ENCODE measurements around the gene SMNDC1. TPM values are rescaled to one million over a fixed set of nuclear protein-coding genes. Genes with fewer than 3 reads are reported as not detected.
A peak's percentile ranks its signal among the peaks of the same experiment; 100 is the strongest.

Gene SMNDC1
- total and polyA plus RNA-seq, 4 donors = 14.2 to 35.5 (median 22.5) TPM

DNA sequence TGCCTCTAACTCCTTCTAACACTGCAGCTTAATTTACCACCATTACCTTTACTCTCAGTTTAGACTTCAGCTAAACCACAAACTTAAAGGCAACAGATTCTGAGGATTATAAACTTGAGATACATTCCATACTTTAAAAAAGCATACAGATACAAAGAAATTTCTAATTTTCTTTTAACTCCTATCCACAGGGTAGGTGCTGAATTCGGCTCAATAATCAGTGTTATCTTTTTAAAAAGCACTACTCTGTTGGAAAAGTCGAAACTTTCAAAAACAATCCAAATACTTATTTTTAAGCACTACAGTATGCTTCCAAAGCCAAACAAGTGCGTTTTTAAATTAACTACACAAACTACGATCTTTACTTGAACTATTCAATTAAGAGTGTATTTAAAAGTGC, 1.0 kb downstream of the SMNDC1 start:
- Histone ChIP-seq H3K27ac (ENCODE audit: low read depth, low read length) (no peak overlapping the region), H3K36me3 (ENCODE audit: control insufficient read depth, insufficient read depth, low read length) (peaks cover 4% of the 10 kb centered on the region), H3K27me3 (ENCODE audit: control insufficient read depth, insufficient read depth, low read length) (no peaks in the 10 kb centered on the region), H3K9me3 (ENCODE audit: control insufficient read depth, insufficient read depth, low read length) (no peaks in the 10 kb centered on the region), H3K4me1 (ENCODE audit: control insufficient read depth, insufficient read depth, low read length) (peaks cover 5% of the 10 kb centered on the region), H3K4me3 (ENCODE audit: low read depth, low read length) (peak overlapping the region; percentile 74)
- DNase-seq (ENCODE audit: low read depth in 4 of 6, low spot score in 6 of 6) = no peak
- 38% methylated on average over 1 of the region's 4 CpGs for WGBS (ENCODE audit: insufficient coverage)

DNA sequence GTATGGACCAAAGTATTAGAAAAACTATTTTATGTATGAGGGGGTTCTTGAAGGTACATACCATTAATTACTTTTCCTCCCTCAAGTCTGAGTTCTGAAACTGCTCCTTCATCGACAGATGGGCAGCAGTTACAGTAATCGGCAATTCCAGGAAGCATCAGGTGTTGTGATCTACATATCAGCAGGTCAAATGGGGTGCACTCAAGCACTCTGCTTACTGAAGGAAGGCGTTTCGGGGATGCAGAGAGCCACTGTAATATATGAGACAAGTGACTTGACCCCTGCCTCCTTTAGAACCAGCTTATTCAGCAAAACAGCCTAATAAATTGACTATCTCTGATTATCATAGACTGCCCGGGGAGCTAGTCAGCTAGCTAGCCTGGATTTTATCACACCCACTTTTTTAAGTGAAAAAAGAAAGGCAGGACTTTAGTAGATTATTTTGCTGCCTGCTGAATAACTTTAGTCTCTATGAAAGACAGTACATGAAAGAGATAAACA, 4.2 kb downstream of the SMNDC1 start:
- no peaks in the 10 kb centered on the region for H3K4me1 ChIP-seq (ENCODE audit: control insufficient read depth, insufficient read depth, low read length)
- H3K4me3 ChIP-seq (ENCODE audit: low read depth, low read length) = no peak overlapping the region
- no peaks in the 10 kb centered on the region for H3K9me3 ChIP-seq (ENCODE audit: control insufficient read depth, insufficient read depth, low read length)
- H3K27ac ChIP-seq (ENCODE audit: low read depth, low read length) = no peak overlapping the region
- DNase-seq (ENCODE audit: low read depth in 4 of 6, low spot score in 6 of 6) = no peak
- 92% methylated on average over 2 of the region's 5 CpGs for WGBS (ENCODE audit: insufficient coverage)
- peaks cover 9% of the 10 kb centered on the region for H3K36me3 ChIP-seq (ENCODE audit: control insufficient read depth, insufficient read depth, low read length)
- no peaks in the 10 kb centered on the region for H3K27me3 ChIP-seq (ENCODE audit: control insufficient read depth, insufficient read depth, low read length)

DNA sequence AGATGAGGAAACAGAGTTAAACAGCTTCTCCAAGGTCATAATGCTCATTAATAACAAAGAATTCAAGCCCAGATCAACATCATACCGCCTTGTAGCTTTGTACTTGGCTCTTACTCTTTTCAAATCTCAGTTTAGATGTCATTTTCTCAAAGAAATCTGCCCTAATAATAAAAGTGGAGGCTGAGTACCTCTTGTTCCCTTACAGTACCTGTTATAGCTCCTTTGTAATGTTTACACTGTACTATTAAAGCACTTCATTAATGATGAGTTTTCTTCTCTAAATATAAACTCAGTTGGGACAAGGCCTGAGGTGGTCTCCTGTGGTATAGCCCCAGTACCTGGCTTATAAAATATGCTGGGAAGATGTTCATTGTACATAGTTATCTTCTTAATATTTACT, 7.8 kb downstream of the SMNDC1 start:
- Histone ChIP-seq H3K4me1 (ENCODE audit: control insufficient read depth, insufficient read depth, low read length) (no peaks in the 10 kb centered on the region), H3K27me3 (ENCODE audit: control insufficient read depth, insufficient read depth, low read length) (no peaks in the 10 kb centered on the region), H3K27ac (ENCODE audit: low read depth, low read length) (no peak overlapping the region), H3K9me3 (ENCODE audit: control insufficient read depth, insufficient read depth, low read length) (no peaks in the 10 kb centered on the region), H3K36me3 (ENCODE audit: control insufficient read depth, insufficient read depth, low read length) (peaks cover 8% of the 10 kb centered on the region), H3K4me3 (ENCODE audit: low read depth, low read length) (no peak overlapping the region)
- WGBS (ENCODE audit: insufficient coverage) = no CpG with 5 or more reads among the region's 1 CpG
- no peak for DNase-seq (ENCODE audit: low read depth in 4 of 6, low spot score in 6 of 6)

DNA sequence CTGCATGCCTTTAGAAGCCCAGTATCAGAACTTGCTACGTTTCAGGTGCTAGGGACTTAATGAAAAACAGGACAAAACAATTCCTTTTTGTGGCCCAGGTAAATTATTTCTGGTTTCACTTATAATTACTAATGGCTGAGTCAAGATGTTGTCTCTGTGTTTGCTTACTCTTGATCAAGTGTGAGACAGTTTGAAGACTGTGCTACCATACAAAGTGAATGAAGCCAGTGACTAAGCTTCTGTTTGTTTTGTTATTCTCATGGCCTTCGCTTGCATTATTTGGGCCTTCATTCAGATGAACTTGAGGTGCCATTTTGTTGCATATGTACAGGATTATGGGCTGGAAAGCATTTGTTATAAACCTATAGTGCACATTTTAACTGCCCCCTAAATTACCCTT, 17.9 kb downstream of the SMNDC1 start:
- H3K36me3 ChIP-seq (ENCODE audit: control insufficient read depth, insufficient read depth, low read length) = peaks cover 10% of the 10 kb centered on the region
- DNase-seq (ENCODE audit: low read depth in 4 of 6, low spot score in 6 of 6) = no peak
- no peaks in the 10 kb centered on the region for H3K4me1 ChIP-seq (ENCODE audit: control insufficient read depth, insufficient read depth, low read length)
- H3K4me3 ChIP-seq (ENCODE audit: low read depth, low read length) = no peak overlapping the region
- no peak overlapping the region for H3K27ac ChIP-seq (ENCODE audit: low read depth, low read length)
- no CpG with 5 or more reads among the region's 2 CpGs for WGBS (ENCODE audit: insufficient coverage)
- no peaks in the 10 kb centered on the region for H3K9me3 ChIP-seq (ENCODE audit: control insufficient read depth, insufficient read depth, low read length)
- H3K27me3 ChIP-seq (ENCODE audit: control insufficient read depth, insufficient read depth, low read length) = no peaks in the 10 kb centered on the region

DNA sequence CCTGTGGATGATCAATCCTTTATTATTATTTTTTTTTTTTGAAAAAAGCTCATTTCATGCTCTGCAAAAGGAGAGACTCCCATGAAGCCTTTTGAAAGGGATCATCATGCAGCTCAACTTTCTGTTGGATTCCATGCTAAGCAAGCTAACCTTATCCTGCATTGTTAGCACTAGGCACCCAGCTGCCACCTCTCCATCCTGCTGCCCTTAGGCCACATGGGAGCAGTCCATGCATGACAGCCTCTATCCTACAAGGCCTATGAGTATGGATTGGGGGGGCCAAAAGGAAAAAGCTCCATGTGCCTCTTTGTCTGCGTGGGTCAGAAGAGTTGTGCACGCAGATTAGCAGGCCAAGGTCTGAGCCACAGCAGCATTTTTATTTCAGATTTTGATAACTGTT, 19.2 kb downstream of the SMNDC1 start:
- Histone ChIP-seq H3K36me3 (ENCODE audit: control insufficient read depth, insufficient read depth, low read length) (peaks cover 11% of the 10 kb centered on the region), H3K27me3 (ENCODE audit: control insufficient read depth, insufficient read depth, low read length) (no peaks in the 10 kb centered on the region), H3K4me1 (ENCODE audit: control insufficient read depth, insufficient read depth, low read length) (no peaks in the 10 kb centered on the region), H3K9me3 (ENCODE audit: control insufficient read depth, insufficient read depth, low read length) (no peaks in the 10 kb centered on the region), H3K4me3 (ENCODE audit: low read depth, low read length) (no peak overlapping the region), H3K27ac (ENCODE audit: low read depth, low read length) (no peak overlapping the region)
- WGBS (ENCODE audit: insufficient coverage) = 60% methylated on average over 1 of the region's 2 CpGs
- DNase-seq (ENCODE audit: low read depth in 4 of 6, low spot score in 6 of 6) = no peak

DNA sequence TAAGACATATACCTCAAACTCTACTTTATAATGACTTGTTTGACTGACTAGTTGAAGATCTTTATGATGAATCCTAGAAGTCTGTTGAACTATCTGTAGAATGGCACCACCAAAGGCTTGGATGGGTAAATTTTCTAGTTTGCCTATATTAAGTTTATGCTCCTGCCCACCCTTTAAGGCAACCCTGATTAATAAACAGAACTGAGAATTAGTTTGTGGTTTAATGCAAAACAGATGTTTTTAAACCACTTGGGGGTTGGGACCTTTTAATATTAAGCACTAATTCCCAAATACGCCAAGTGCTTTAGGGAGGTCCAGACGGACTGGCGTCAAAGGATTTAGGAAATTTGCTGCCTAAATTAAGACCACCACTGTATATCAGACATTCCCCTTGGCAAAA, 20.5 kb downstream of the SMNDC1 start:
- WGBS (ENCODE audit: insufficient coverage) = no CpG with 5 or more reads among the region's 3 CpGs
- Histone ChIP-seq H3K27ac (ENCODE audit: low read depth, low read length) (no peak overlapping the region), H3K36me3 (ENCODE audit: control insufficient read depth, insufficient read depth, low read length) (peaks cover 15% of the 10 kb centered on the region)

DNA sequence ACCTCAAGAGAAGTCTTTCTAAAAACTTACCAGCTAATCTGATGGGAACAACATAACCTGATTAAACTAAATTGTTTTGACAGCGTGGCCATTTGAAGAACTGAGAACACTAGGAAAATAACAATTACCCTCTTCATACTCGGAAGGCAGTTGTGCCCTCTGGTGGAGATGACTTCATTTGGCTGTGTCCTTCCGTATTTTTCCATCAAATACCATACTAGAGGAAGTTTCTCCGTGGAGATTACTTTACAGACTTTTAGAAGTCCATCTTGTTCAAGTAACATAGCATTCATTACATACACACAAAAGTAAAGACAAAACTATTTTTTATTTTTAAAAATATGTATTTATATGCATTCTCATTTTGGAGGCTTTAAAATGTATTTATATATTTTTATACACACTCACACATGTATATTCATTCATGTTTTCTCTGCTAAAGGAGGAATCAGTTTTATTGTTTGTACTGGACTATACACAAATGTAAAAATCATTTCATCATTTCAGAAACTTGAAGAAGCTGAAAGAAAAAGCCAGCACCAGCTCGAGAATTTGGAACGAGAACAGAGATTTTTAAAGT, 25.2 kb downstream of the SMNDC1 start:
- no peaks in the 10 kb centered on the region for H3K9me3 ChIP-seq (ENCODE audit: control insufficient read depth, insufficient read depth, low read length)

More for the DNA sequence above, 20.5 kb downstream of the SMNDC1 start:
- no peaks in the 10 kb centered on the region for H3K4me1 ChIP-seq (ENCODE audit: control insufficient read depth, insufficient read depth, low read length)
- H3K27me3 ChIP-seq (ENCODE audit: control insufficient read depth, insufficient read depth, low read length) = no peaks in the 10 kb centered on the region
- no peak for DNase-seq (ENCODE audit: low read depth in 4 of 6, low spot score in 6 of 6)
- H3K4me3 ChIP-seq (ENCODE audit: low read depth, low read length) = no peak overlapping the region
- H3K9me3 ChIP-seq (ENCODE audit: control insufficient read depth, insufficient read depth, low read length) = no peaks in the 10 kb centered on the region

DNA sequence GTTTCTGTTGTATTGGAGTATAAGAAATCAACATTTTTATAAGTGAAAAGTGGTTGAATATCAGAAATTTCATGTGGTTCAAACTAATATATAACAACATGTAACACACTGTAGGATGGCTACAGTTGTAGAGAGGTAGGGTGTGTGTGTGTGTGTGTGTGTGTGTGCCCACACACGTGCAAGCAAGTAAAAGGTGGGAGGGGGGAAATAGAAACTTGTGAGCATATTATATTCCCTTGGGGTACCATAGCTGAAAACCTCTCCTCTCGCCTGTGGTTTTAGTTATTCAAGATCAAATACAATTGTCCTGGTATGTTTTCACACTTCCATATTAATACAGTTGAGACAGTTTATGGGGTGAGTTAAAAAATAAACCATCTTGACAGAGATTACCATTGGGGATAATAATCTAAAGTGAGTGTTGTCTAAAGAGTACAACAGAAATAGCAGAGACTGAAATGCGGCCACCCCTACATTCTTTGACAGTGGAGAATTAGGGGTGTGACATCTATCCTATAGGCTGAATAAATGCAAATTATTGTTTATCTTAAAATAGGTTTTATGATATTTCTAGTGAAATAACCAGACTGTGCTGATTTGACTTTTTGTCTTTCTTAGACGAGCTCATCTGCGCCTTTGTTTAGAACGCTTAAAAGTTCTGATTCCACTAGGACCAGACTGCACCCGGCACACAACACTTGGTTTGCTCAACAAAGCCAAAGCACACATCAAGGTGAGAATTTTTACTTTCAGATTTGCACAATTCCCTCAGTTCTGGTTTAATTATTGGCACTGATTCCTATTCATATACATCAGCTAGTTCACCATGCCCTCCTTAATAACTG, 25.9 kb downstream of the SMNDC1 start:
- H3K9me3 ChIP-seq (ENCODE audit: control insufficient read depth, insufficient read depth, low read length) = no peaks in the 10 kb centered on the region
- no peaks in the 10 kb centered on the region for H3K27me3 ChIP-seq (ENCODE audit: control insufficient read depth, insufficient read depth, low read length)
- 70% methylated on average over 4 of the region's 7 CpGs for WGBS (ENCODE audit: insufficient coverage)
- no peak overlapping the region for H3K27ac ChIP-seq (ENCODE audit: low read depth, low read length)
- H3K36me3 ChIP-seq (ENCODE audit: control insufficient read depth, insufficient read depth, low read length) = peaks cover 7% of the 10 kb centered on the region
- H3K4me1 ChIP-seq (ENCODE audit: control insufficient read depth, insufficient read depth, low read length) = peaks cover 7% of the 10 kb centered on the region
- DNase-seq (ENCODE audit: low read depth in 4 of 6, low spot score in 6 of 6) = no peak
- H3K4me3 ChIP-seq (ENCODE audit: low read depth, low read length) = no peak overlapping the region

More for the DNA sequence above, 25.2 kb downstream of the SMNDC1 start:
- Histone ChIP-seq H3K4me3 (ENCODE audit: low read depth, low read length) (no peak overlapping the region), H3K36me3 (ENCODE audit: control insufficient read depth, insufficient read depth, low read length) (peaks cover 10% of the 10 kb centered on the region), H3K27ac (ENCODE audit: low read depth, low read length) (no peak overlapping the region), H3K4me1 (ENCODE audit: control insufficient read depth, insufficient read depth, low read length) (peaks cover 7% of the 10 kb centered on the region), H3K27me3 (ENCODE audit: control insufficient read depth, insufficient read depth, low read length) (no peaks in the 10 kb centered on the region)
- WGBS (ENCODE audit: insufficient coverage) = 57% methylated on average over 3 of the region's 6 CpGs
- DNase-seq (ENCODE audit: low read depth in 4 of 6, low spot score in 6 of 6) = peak in 5 of 6 donors; percentile 36 to 91 (median 63)

DNA sequence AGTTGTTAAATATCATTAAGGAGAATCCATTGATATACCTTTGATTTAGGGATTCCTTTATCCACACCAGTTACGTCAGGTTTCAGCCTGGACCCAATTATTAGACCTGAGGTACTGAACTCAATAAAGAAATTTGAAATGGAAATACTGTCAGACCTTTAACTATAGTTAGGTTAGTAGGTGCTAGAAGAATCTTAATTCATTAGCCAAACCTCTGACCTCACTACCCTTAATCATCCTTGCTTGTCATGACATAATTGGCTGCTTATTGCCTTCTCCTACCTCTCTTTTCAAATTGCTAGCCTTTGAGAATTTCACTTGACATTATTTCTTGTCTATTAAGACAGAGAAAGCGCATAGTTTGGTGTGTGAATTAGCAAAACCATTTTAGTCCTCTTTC, 27.1 kb downstream of the SMNDC1 start:
- no peak overlapping the region for H3K4me3 ChIP-seq (ENCODE audit: low read depth, low read length)
- no peak overlapping the region for H3K27ac ChIP-seq (ENCODE audit: low read depth, low read length)
- H3K4me1 ChIP-seq (ENCODE audit: control insufficient read depth, insufficient read depth, low read length) = peaks cover 15% of the 10 kb centered on the region
- peaks cover 5% of the 10 kb centered on the region for H3K36me3 ChIP-seq (ENCODE audit: control insufficient read depth, insufficient read depth, low read length)
- no CpG with 5 or more reads among the region's 2 CpGs for WGBS (ENCODE audit: insufficient coverage)
- no peaks in the 10 kb centered on the region for H3K9me3 ChIP-seq (ENCODE audit: control insufficient read depth, insufficient read depth, low read length)
- DNase-seq (ENCODE audit: low read depth in 4 of 6, low spot score in 6 of 6) = no peak
- H3K27me3 ChIP-seq (ENCODE audit: control insufficient read depth, insufficient read depth, low read length) = no peaks in the 10 kb centered on the region

DNA sequence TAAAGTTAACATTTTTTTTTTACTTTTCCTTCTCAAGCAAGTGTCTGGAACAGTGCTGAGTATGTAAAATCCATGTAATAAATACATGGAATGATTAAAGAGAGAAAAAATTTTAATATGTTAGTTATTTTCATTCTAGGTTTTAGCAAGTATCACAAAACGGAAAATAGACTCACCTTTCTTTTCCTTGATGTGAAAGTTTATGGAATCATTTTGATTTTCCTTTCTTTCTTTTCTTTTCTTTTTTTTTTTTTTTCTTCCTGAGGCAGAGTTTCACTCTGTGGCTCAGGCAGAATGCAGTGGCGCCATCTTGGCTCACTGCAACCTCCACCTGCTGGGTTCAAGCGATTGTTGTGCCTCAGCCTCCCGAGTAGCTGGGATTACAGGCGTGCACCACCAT, 28.1 kb downstream of the SMNDC1 start:
- Histone ChIP-seq H3K27ac (ENCODE audit: low read depth, low read length) (no peak overlapping the region), H3K27me3 (ENCODE audit: control insufficient read depth, insufficient read depth, low read length) (no peaks in the 10 kb centered on the region), H3K36me3 (ENCODE audit: control insufficient read depth, insufficient read depth, low read length) (peaks cover 5% of the 10 kb centered on the region), H3K4me1 (ENCODE audit: control insufficient read depth, insufficient read depth, low read length) (peaks cover 15% of the 10 kb centered on the region), H3K9me3 (ENCODE audit: control insufficient read depth, insufficient read depth, low read length) (no peaks in the 10 kb centered on the region), H3K4me3 (ENCODE audit: low read depth, low read length) (no peak overlapping the region)
- WGBS (ENCODE audit: insufficient coverage) = 83% methylated on average over 3 of the region's 5 CpGs
- DNase-seq (ENCODE audit: low read depth in 4 of 6, low spot score in 6 of 6) = no peak
